ENCODE measurements around the gene FYCO1. TPM values are rescaled to one million over a fixed set of nuclear protein-coding genes. Genes with fewer than 3 reads are reported as not detected.

The FYCO1 gene
- total RNA-seq, 1 donor = 57.8 TPM

DNA sequence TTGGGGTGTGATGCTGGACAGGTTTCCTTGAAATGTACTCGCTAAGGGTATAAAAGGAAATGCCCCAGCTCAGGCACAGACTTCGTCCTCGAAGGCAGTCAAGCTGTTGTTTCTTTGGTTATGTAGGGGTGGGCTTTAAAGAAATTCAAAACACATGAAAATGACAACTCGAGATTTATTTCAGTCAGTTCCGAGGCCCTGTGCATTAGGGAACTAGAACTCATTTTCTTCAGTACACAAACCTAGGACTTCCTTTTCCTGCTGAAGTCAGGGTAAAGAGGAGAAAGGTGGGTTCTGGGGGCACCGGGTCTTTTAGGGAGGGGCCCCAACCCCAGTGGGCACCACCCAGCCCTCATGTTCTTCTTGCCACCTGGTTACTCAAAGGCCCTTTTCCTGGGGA lies 101.6 kb downstream of the FYCO1 start:
- DNase-seq (ENCODE audit: low read depth) = no peak

DNA sequence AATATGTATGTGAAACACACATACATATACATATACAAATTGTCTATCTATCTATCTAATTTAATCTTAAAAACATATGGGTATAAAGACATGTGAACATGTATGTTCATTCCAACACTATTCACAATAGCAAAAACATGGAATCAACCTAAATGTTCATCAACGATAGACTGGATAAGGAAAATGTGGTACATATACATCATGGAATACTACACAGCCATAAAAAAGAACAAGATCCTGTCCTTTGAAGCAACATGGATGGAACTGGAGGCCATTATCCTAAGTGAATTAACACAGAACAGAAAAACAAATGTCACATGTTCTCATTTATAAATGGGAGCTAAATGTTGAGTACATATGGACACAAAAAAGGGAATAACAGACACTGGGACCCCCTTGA lies 103.5 kb downstream of the FYCO1 start:
- DNase-seq (ENCODE audit: low read depth) = no peak
- TF ChIP-seq, protein P1, sequence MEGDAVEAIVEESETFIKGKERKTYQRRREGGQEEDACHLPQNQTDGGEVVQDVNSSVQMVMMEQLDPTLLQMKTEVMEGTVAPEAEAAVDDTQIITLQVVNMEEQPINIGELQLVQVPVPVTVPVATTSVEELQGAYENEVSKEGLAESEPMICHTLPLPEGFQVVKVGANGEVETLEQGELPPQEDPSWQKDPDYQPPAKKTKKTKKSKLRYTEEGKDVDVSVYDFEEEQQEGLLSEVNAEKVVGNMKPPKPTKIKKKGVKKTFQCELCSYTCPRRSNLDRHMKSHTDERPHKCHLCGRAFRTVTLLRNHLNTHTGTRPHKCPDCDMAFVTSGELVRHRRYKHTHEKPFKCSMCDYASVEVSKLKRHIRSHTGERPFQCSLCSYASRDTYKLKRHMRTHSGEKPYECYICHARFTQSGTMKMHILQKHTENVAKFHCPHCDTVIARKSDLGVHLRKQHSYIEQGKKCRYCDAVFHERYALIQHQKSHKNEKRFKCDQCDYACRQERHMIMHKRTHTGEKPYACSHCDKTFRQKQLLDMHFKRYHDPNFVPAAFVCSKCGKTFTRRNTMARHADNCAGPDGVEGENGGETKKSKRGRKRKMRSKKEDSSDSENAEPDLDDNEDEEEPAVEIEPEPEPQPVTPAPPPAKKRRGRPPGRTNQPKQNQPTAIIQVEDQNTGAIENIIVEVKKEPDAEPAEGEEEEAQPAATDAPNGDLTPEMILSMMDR (IDR thresholded peaks at IDR 0.05; ENCODE audit: insufficient read depth, low read length) = no peak
- H3K4me3 ChIP-seq (ENCODE audit: low read depth, low read length) = no peak overlapping the region

More for the DNA sequence above, 101.6 kb downstream of the FYCO1 start:
- TF ChIP-seq, protein P1 (IDR thresholded peaks at IDR 0.05; ENCODE audit: insufficient read depth, low read length) = no peak
- H3K4me3 ChIP-seq (ENCODE audit: low read depth, low read length) = no peak overlapping the region

DNA sequence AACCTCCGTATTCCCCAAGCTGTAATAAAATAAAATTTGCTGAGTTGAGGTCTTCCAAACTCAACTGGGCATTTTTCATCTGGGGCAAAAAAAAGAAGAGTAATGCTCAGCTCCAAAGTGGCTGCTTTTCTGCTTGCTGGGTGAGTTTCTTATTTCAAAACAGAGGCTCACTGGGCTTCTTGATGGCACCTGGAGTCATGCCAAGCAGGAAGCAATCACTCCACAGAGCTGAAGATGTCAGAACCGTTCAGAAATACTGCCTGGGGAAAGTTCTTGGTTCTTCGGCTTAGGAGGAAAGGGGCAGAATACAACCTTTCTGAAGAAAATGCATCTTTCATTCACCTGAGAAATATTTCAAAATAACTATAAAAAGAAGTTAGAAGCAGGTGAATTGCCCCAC lies 105.2 kb downstream of the FYCO1 start:
- no peak for DNase-seq (ENCODE audit: low read depth)
- TF ChIP-seq, protein P1 (IDR thresholded peaks at IDR 0.05; ENCODE audit: insufficient read depth, low read length) = no peak
- H3K4me3 ChIP-seq (ENCODE audit: low read depth, low read length) = no peak overlapping the region

DNA sequence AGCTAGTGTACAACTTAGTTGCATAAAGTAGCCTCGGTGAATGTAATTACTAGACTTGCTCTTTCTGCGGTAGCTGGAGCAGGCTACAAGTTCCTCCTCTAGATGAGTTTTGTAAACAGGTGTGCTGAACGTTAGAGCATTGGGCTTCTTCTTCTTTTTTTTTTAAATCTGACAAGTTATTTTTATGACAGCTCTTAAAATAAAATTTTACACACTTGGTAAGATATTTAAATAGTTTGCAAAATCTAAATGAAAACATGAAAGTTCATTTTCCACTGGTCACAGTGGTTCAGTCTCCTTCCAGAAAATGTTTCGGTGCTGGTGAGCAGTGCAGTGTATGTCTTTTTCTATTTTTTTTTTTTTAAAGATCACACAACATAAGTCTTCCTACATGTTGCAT lies 106.3 kb downstream of the FYCO1 start:
- no peak overlapping the region for H3K4me3 ChIP-seq (ENCODE audit: low read depth, low read length)
- DNase-seq (ENCODE audit: low read depth) = no peak
- TF ChIP-seq, protein P1 (IDR thresholded peaks at IDR 0.05; ENCODE audit: insufficient read depth, low read length) = no peak

DNA sequence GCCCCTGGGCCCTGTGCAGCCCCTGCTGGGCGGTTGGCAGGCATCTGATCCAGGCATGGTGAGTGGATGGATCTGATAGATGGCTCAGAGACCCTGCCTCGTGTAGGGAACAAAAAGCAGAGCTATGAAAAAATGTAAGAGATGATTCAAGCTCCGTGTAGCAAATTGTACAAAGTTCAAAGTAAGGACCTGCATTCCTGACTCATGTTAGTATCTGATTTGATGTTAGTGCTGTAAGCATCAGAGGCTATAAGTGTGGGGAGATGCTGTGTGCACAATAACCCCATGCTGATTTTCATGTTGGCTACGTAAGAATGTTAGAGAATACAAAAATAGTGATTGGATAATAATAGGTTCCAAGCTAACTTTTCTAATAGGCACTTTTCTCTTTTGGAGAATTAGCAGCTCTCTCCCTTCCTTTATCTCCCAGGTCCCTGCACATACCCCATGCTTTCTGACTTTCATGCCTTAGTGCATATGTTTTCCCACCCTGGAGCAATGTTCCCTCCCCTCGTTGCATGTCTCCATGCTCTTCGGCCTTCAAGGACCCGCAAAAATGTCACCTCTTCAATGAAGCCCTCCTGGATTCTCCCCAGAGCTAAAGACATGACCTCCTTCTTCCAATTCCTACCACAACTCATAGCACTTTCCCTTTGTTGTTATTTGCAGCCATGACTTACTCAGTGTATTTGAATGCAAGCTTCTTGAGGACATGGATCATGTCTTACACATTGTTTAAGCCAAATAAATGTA lies 107.7 kb downstream of the FYCO1 start:
- DNase-seq (ENCODE audit: low read depth) = no peak
- no peak overlapping the region for H3K4me3 ChIP-seq (ENCODE audit: low read depth, low read length)
- TF ChIP-seq, protein P1 (IDR thresholded peaks at IDR 0.05; ENCODE audit: insufficient read depth, low read length) = no peak

DNA sequence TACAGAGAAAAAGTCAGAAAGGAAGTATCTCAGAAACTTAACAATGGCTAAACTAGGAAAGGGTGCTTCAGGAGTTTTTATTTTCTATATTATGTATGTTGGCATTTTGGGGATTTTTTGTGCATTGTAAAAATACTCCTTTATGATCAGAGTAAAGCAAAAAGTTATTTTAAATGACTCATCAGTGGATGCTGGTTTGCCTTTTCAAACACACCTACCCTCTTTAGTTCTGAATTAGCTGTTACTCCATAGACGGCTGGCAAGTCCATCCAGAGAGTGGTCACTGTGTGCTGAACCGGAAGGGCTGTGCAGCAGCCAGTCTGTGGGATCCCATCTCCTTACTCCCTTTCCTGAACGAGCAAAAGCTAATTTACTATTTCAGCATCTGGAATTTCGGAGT lies 108.3 kb downstream of the FYCO1 start:
- DNase-seq (ENCODE audit: low read depth) = no peak
- TF ChIP-seq, protein P1 (IDR thresholded peaks at IDR 0.05; ENCODE audit: insufficient read depth, low read length) = no peak
- no peak overlapping the region for H3K4me3 ChIP-seq (ENCODE audit: low read depth, low read length)
